ENCODE measurements around the gene CHST15. TPM values are rescaled to one million over a fixed set of nuclear protein-coding genes. Genes with fewer than 3 reads are reported as not detected.

CHST15 gene
- total RNA-seq, 1 donor from 2014 or later, result 27.0 TPM

DNA sequence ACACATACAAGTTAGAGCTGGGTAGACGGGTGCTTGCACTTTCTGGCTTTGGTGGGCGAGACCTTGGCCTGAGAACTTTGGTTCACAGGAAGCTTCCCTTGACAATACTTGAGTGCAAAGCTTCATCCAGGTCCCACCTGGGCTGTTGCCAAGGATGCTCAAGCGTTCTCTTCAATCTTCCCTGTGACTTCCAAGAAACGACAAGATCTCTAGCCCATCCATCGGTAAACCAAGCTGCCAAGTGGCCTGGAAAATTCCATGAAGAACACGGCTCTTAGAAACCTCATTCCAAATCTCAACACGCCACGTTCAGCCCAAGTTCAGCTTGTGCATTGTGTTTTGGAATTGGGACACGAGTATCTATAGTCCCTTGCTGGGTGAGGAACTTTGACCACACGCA is 84.7 kb downstream of the CHST15 start:
- Histone ChIP-seq H3K9me3 (no peaks in the 10 kb centered on the region), H3K27me3 (no peaks in the 10 kb centered on the region), H3K4me1 (no peaks in the 10 kb centered on the region), H3K27ac (no peak overlapping the region), H3K36me3 (peaks cover 0 to 5% of the 10 kb centered on the region in 2 donors), H3K4me3 (no peak overlapping the region)
- intact Hi-C loops (cut with DNase I), result no loop called here
- no peak for TF ChIP-seq POLR2A (IDR thresholded peaks at IDR 0.05)
- DNase-seq (ENCODE audit: extremely low spot score in 2 of 2), result no peak

GRCh38 chr10:124008187-124008586 is 85.2 kb downstream of the CHST15 start:
- DNase-seq (ENCODE audit: extremely low spot score in 2 of 2), result no peak
- Histone ChIP-seq H3K4me1 (no peaks in the 10 kb centered on the region), H3K36me3 (peaks cover 0 to 5% of the 10 kb centered on the region in 2 donors), H3K27ac (no peak overlapping the region), H3K27me3 (no peaks in the 10 kb centered on the region), H3K4me3 (no peak overlapping the region), H3K9me3 (no peaks in the 10 kb centered on the region)
- intact Hi-C loops (cut with DNase I), result no loop called here
- TF ChIP-seq, protein P1, sequence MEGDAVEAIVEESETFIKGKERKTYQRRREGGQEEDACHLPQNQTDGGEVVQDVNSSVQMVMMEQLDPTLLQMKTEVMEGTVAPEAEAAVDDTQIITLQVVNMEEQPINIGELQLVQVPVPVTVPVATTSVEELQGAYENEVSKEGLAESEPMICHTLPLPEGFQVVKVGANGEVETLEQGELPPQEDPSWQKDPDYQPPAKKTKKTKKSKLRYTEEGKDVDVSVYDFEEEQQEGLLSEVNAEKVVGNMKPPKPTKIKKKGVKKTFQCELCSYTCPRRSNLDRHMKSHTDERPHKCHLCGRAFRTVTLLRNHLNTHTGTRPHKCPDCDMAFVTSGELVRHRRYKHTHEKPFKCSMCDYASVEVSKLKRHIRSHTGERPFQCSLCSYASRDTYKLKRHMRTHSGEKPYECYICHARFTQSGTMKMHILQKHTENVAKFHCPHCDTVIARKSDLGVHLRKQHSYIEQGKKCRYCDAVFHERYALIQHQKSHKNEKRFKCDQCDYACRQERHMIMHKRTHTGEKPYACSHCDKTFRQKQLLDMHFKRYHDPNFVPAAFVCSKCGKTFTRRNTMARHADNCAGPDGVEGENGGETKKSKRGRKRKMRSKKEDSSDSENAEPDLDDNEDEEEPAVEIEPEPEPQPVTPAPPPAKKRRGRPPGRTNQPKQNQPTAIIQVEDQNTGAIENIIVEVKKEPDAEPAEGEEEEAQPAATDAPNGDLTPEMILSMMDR (IDR thresholded peaks at IDR 0.05), result no peak
- TF ChIP-seq POLR2A (IDR thresholded peaks at IDR 0.05) (no peak), POLR2AphosphoS5 (IDR thresholded peaks at IDR 0.05; ENCODE audit: insufficient read depth in 1 of 2, low read depth in 1 of 2) (no peak)

DNA sequence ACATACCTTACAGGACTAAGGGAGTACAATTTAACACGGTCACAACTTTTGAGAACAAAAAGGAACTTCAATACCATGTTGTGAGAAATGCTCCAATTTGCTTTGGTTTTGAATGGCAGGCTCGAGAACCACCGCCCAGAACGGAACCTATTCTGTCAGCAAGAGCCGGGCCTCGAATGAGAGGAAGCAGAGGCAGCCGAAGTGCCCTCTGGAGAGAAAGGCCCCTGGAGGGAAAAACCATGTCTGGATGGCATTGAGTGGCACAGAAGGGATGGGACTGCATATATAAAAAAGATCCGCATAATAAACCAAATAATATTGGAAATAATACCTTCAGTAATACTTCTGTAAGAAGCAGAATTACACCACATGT is 85.6 kb downstream of the CHST15 start:
- Histone ChIP-seq H3K4me1 (no peaks in the 10 kb centered on the region), H3K4me3 (no peak overlapping the region), H3K27ac (no peak overlapping the region), H3K36me3 (peaks cover 0 to 5% of the 10 kb centered on the region in 2 donors), H3K9me3 (no peaks in the 10 kb centered on the region), H3K27me3 (no peaks in the 10 kb centered on the region)
- TF ChIP-seq POLR2AphosphoS5 (IDR thresholded peaks at IDR 0.05; ENCODE audit: insufficient read depth in 1 of 2, low read depth in 1 of 2) (no peak), POLR2A (IDR thresholded peaks at IDR 0.05) (no peak)
- TF ChIP-seq, protein P1 (IDR thresholded peaks at IDR 0.05), result no peak
- intact Hi-C loops (cut with DNase I), result no loop called here
- DNase-seq (ENCODE audit: extremely low spot score in 2 of 2), result no peak

DNA sequence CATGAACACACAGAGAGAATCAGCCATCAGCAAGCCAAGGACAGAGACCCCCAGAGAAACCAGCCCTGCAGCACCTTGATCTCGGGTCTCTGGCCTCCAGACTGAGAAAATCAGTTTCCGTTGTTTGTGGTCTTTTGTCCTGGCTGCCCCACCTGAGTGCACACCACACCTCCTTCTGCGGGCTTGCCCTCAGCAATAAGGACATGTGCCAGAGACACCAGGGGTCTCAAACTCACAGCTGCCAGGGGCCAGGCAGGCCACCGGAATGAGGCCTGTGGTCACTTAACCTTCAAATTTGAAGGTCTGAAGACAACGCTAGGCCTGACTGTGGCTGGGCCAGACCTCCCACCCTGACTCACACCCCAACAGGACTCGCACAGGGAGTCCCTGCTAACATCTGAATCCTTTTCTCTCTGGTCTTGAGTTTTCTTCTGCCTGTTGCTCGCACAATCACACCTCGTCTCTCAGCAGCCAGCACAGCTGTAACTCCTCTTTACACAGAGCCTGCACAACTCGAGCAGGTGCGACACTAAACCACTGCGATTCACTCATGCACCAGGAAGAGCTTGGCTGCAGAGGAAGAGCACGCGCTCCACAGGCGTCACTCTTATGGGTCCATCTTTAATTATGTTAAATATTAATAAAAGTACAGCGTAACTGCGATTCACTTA is 86.2 kb downstream of the CHST15 start:
- H3K36me3 ChIP-seq, result peaks cover 0 to 5% of the 10 kb centered on the region in 2 donors
- DNase-seq (ENCODE audit: extremely low spot score in 2 of 2), result no peak
- no peaks in the 10 kb centered on the region for H3K4me1 ChIP-seq
- no peak overlapping the region for H3K27ac ChIP-seq
- H3K27me3 ChIP-seq, result no peaks in the 10 kb centered on the region
- H3K4me3 ChIP-seq, result no peak overlapping the region
- intact Hi-C loops (cut with DNase I), result no loop called here
- TF ChIP-seq, protein P1 (IDR thresholded peaks at IDR 0.05), result no peak
- TF ChIP-seq POLR2A (IDR thresholded peaks at IDR 0.05) (no peak), POLR2AphosphoS5 (IDR thresholded peaks at IDR 0.05; ENCODE audit: insufficient read depth in 1 of 2, low read depth in 1 of 2) (no peak)
- no peaks in the 10 kb centered on the region for H3K9me3 ChIP-seq

- intact Hi-C loops (cut with DNase I), result no loop called here
Observed at GRCh38 chr10:124006526-124006925, 86.9 kb downstream of the CHST15 start.

DNA sequence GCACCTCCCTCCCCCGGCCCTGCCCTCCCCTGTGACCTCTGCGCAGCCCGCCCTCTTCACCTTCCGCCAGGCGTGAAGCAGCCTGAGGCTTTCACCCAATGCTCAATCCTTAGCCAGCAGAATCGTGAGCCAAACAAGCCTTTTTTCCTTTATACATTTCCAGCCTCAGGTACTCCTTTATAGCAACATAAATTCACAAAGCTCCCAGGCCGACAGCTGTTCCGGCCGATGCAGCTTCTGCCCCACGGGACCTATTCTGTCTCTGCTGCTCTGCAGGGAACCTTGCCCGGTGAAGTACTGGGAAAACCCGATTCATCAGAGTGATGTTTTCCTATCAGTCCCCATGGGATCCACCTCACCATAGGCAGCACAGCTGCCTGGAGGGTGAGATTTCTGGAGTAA is 87.4 kb downstream of the CHST15 start:
- no peak overlapping the region for H3K4me3 ChIP-seq
- TF ChIP-seq POLR2AphosphoS5 (IDR thresholded peaks at IDR 0.05; ENCODE audit: insufficient read depth in 1 of 2, low read depth in 1 of 2) (peak in 1 of 2 donors; percentile 10), POLR2A (IDR thresholded peaks at IDR 0.05) (no peak)
- TF ChIP-seq, protein P1 (IDR thresholded peaks at IDR 0.05), result no peak
- H3K36me3 ChIP-seq, result peaks cover 0 to 5% of the 10 kb centered on the region in 2 donors
- no peaks in the 10 kb centered on the region for H3K27me3 ChIP-seq
- no peak for DNase-seq (ENCODE audit: extremely low spot score in 2 of 2)
- no peak overlapping the region for H3K27ac ChIP-seq
- H3K9me3 ChIP-seq, result no peaks in the 10 kb centered on the region
- H3K4me1 ChIP-seq, result no peaks in the 10 kb centered on the region
- intact Hi-C loops (cut with DNase I), result no loop called here

More at GRCh38 chr10:124006526-124006925, 86.9 kb downstream of the CHST15 start:
- Histone ChIP-seq H3K27me3 (no peaks in the 10 kb centered on the region), H3K9me3 (no peaks in the 10 kb centered on the region), H3K36me3 (peaks cover 0 to 5% of the 10 kb centered on the region in 2 donors), H3K4me3 (no peak overlapping the region), H3K27ac (no peak overlapping the region), H3K4me1 (no peaks in the 10 kb centered on the region)
- no peak for DNase-seq (ENCODE audit: extremely low spot score in 2 of 2)
- no peak for TF ChIP-seq POLR2AphosphoS5 (IDR thresholded peaks at IDR 0.05; ENCODE audit: insufficient read depth in 1 of 2, low read depth in 1 of 2)
- TF ChIP-seq POLR2A (IDR thresholded peaks at IDR 0.05), result no peak

All from vagina (tissue), 2 donors.